G401 (cell line): ENCODE results near the gene SLC16A8. TPM values are rescaled to one million over a fixed set of nuclear protein-coding genes. Genes with fewer than 3 reads are reported as not detected.

Source experiments
- DNase-seq: peaks from one replicate; pipeline ENCODE4 v3.0.0-alpha.2; 2015; ENCODE audit warnings: low spot score
- in situ Hi-C: cut with HindIII; loops from 2 replicates; pipeline ENCODE4 v1.10.0; 2016; ENCODE audit warnings: low sequenced_read_pairs, mixed read lengths
- total RNA-seq: library from RNA; depleted of rRNA; stranded (reverse); fragments of >200 nt; shearing (Covaris generic); gene quantifications from 2 replicates; pipeline ENCODE4 v1.2.3, GENCODE V29; 2014; rRNA removed

SLC16A8 gene
- total RNA-seq, 1 experiment from 2014 or later: not detected

DNA sequence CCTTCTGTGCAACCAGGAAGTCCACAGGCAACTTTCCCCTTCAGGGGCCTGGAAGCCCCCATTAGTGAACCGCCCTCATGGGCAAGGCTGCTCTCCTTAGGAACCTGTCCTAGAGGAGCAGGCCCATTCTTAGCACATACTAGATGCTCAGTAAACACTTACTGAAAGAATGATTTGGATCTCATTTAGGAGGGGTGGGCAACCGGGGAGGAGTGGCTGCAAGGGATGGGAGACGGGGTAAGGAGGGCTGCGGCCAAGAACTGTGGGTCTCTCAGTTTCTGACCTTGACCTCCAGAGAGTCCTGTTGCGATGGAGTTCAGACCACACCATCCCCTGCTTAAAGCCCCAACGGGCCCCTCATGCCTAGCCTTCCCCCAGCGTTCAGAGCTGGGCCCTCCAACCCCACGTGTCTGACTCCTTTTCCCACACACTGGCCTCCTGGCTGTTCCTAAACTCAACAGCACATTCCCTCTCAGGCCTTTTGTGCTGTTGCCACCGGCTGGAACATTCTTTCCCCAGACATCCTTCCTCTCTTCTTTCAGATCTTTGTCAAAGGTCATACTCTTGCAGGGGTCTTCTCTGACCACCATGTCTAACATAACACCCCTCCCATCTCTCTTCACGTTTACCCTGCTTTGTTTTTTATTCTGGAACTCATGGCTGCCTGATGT, 47.5 kb downstream of the SLC16A8 start:
- in situ Hi-C loops: no loop called here
- no peak for DNase-seq

DNA sequence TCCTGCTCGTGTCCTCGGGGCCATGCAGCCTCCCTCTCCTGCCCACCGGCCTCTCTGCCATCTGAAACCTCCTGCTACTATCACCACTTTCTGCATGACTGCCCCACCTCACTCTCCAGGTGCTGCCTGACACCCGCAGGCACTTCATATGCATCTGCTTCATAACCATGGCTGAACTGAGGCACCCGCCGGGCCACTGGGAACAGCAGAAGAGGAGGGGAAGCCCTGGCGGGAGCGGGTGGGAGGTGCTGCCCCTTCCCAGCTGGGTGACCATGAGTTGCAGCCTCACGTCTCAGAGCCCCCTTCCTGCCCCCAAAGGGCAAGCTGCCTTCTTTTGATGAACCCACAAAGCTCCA, 48.5 kb downstream of the SLC16A8 start:
- in situ Hi-C loops: no loop called here
- DNase-seq: no peak

DNA sequence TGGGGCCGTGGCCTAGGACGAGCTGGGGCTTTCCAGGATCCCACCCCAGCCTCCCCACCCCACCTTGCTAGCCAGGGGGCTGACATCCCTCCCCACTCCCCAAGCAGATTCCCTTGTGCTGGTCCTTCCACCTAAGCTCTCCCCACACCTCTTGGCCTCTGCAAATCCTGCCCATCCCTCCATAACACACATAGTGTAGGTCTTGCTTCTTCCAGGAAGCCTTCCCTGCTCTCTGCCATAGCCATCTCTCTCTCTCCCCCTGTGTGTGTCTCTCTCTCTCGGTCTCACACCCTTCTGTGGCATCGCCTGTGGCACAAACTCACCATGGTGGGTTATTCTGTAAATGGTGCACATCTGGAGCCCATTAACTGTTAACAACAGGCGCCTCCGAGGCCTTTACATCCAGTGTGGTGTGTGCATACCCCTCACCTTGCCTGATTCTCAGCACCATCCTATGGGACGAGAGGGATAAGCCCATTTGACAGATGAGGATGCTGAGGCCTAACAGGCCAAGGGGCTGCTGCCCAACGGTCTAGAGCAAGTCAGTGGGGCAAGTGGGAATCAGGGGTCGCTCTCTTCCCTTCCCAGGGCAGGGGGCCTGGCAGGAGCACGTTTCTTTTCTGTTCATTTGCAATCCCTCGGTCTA, 49.0 kb downstream of the SLC16A8 start:
- in situ Hi-C loops: no loop called here
- DNase-seq: no peak

DNA sequence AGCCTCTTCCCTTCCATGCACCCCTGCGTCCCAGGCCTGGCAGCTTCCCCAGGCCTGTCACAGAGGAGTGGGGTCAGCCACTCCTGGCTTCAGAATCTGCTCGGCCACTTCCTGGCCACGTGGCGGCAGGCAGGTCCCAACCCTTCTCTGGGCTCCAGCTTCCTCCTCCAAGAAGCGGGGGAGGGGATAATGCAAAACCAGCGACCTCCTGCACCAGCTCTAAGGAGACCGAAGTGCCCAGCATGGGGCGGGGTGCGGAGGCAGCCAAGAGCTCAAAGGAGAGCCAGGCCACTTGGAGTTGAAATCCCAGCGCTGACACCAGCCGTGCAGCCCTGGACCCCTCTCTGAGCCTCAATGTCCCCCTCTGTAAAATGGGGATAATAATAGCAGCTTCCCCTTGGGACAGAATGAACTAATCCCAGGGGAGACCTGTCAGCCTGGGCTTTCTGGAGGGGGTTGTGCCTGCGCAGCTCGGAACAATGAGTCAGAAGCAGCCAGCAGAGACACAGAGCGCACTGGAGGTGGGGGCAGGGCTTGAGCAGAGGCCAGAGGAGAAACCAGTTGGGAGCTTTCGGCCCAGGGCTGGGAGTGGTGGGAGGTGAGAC, 49.6 kb downstream of the SLC16A8 start:
- in situ Hi-C loops: no loop called here

DNA sequence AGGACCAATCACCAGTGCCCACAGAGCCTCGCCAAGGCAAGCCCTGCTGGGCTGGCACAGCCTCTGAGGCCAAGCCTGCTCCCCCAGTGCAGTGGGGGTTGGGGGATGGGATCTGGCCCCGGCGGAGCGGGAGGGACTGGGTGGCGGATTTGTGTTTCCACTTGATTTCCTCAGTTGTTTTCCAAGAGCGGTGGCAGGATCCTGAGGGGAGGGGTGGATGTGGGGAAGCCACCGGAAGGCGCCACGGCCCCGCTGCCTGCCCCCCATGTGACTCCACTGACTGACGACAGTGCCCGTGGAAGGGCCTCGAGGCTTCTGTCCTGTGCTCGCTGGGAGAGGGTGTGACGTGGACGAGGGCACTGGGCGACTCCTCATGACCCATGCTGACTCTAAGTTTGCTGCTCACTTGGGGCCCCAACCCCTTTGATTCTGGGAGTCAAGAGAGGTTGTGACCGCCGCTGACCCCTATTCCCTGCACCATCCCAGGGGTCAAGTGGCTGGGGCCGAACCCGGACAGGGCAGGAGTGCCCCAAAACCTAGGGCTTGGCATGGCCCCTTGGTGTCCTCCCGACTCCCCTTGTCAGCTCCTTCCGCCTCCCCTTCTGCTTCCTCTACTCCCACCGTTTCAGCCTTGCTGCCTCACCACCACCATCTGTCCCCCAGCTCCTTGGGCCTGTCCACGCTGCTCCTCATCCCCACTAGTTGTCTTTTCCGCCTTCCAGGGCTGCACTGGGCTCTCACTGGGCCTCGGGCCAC, 50.3 kb downstream of the SLC16A8 start:
- in situ Hi-C loops: no loop called here
- peak; percentile 53 for DNase-seq

More for the DNA sequence above, 49.6 kb downstream of the SLC16A8 start:
- DNase-seq: peak; percentile 66

DNA sequence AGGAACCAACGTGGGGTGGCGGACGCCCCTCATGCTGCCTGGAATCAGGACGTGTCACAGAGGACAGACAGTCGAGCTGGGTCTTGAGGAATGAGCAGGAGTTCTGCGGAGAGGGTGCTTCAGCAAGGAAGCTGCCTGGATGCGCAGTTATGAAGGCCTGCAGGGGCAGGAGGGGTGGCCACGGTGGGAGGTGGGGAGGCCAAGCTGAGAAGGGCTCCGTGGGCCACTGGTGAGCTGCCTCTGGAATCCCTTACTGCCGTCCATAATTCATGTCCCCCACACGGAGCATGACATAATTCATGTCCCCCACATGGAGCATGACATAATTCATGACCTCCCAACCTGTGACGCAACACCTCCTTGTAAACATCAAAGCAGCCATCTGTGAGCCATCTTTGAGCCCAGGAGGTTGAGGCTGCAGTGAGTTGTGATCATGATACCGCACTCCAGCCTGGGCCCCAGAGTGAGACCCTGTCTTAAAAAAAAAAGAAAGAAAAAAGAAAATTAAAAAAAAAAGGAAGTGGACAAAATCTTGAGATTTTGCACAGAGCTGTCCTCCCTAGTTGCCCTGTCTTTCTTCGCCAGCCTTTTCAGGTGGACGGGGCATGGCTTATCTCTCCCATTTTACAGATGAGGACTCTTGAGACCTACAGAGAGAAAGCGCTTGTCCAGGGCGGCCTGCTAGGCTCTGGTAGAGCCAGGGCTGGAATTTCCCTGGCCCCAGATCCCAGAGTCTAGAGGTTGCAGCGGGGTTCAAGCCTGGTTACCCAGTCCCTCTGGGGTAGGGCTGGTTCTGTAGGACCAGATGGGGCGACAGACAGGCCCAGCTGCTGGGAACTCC, 51.1 kb downstream of the SLC16A8 start:
- no peak for DNase-seq
- in situ Hi-C loops: no loop called here

DNA sequence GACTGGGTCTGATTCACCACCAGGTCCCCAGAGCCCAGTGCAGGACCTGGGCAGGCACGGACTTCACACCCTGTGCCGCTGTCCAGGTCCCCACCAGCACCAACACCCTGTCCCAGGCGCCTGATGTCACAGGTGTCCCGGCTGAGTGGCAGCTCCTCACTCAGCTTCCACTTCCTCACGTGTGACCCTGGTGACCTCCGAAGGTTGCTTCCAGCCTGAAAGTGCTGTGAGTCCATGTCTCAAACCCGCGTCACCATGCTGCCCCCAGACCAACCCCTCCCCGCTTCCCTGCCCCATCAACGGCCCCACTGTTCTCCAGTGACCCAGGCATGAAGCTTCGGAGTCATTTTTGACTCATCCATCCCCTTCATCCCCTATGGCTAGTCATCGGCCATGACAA, 52.5 kb downstream of the SLC16A8 start:
- DNase-seq: no peak
- in situ Hi-C loops: no loop called here

DNA sequence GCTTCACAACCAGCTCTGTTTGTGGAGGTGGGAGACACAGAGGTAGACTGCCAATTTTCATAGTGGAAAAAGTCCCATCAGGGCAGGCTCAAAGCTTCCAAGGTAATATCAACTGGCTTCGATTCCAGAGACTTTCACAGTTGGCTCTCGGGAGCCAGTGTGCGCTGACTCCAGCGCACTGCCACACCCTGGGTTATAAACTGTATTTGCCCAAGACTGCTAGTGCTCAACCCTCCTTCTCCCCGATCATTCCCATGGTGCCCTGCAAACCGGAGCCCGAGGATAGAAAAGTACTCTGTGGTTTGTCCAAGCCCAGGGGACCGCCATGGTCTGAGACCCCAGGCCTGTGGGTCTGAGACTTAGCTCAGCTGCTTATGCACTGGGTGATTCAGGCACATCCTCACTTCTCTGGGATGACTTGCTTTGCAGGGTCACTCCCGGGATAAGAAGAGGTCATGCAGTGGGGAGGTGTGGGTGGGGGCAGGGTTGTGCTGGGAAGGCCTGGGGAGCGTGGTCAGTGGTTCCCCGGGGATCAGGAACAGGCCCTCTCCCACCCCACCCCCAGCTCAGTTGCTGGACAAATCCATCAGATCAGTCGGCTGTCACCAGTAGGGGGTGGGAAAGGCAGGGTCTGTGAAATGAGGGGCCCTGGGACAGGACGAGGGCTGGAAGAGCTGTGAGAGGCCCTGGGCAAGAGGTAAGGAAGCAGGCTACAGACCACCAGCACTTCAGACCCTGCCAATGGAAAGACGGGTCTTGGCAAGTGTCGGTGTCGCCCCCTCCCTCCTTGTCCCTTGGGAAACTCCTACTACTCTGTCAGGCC, 53.5 kb downstream of the SLC16A8 start:
- in situ Hi-C loops: no loop called here
- DNase-seq: no peak

DNA sequence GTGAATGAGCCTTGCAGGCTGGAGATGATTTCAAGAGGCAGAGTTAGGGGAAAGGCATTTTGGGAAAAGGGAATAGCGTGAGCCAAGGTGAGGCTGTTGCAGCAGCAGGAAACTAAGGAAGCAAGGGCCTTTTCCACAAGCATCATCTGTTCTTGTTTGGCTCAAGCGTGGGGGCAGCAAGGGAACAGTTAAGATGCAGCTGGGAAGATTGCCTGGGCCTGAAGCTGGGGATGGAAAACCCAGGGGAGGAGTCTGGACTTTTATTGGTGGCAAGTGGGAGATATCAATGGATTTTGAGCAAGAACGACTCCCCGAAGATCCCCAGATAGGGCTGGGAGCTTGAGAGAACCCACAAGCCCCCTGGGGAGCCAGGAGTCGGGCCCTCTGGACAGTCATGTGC, 54.1 kb downstream of the SLC16A8 start:
- DNase-seq: peak; percentile 13
- in situ Hi-C loops: no loop called here

DNA sequence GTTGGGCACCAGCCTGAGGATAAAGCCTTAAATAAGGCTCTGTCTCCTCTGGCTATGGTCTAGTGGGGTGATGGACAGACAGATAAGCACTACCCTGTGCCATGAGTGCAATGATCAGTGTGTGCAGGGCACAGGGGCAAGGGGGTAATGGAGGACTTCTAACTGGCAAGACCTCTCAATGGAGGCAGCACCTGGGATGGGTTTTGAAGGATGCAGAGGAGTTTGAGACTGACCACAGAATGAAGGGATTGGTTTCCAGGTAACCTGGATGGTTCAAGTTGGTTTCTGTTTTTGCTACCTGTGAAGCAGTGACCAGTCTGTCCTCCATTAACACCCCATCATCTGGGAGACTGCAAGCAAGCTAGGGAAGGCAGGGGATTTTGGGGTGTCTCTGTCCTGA, 54.6 kb downstream of the SLC16A8 start:
- in situ Hi-C loops: no loop called here
- no peak for DNase-seq

DNA sequence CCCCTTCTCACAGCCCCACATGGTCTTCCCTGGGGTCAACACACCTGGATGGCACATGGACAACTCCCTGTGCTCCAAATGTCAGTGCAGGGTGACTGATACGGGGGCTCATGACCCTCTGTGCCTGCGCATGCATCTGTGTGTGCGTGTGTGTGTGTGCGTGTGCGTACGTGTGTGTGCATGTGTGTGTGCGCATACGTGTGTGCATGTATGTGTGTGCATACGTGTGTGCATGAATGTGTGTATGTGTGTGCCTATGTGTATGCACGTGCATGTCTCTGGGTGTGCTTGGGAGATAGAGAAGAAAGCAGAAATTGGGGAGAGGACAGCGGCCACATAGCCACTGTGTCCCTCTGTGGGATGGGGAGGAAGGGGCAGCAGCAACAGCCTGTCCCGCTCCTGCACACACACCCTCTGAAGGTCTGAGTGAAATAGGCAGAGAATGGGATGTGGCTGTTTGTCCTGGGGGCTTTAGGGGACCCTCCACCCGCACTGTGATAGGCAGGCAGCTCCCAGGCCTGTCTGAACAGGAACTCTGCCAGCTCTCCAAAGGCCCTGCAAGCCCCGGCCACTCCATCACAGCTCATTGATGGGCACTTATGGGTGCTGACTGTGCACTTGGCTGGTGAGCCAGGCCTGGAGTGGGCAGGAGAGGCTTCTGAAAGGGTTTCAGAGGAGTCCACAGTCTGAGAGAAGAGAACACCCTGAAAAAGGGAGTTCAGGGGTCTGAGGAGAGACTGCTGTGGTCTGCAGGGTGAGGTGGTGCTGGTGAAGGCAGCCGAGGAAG, 55.4 kb downstream of the SLC16A8 start:
- DNase-seq: no peak
- in situ Hi-C loops: no loop called here

Other genes with a start within 250 kb of the SLC16A8 start
- gene ANKRD54, start 239.8 kb downstream of the SLC16A8 start, total RNA-seq: 41.7 and 46.3 TPM in 2 replicates
- 595 and 685 TPM in 2 replicates for gene EIF3L, start 234.8 kb downstream of the SLC16A8 start, total RNA-seq
- 20.4 and 27.6 TPM in 2 replicates for gene MICALL1, start 177.9 kb downstream of the SLC16A8 start, total RNA-seq
- gene C22orf23, start 130.6 kb downstream of the SLC16A8 start, total RNA-seq: not detected in 2 replicates
- 225 and 303 TPM in 2 replicates for gene POLR2F, start 130.5 kb downstream of the SLC16A8 start, total RNA-seq
- gene SOX10, start 99.6 kb downstream of the SLC16A8 start, total RNA-seq: not detected in 2 replicates
- 23.3 and 35.1 TPM in 2 replicates for gene PICK1, start 26.8 kb downstream of the SLC16A8 start, total RNA-seq
- 0.20 and 0.55 TPM in 2 replicates for gene BAIAP2L2, start 26.5 kb upstream of the SLC16A8 start, total RNA-seq
- 11.4 TPM in 2 replicates for gene PLA2G6, start 97.6 kb upstream of the SLC16A8 start, total RNA-seq
- gene MAFF, start 117.8 kb upstream of the SLC16A8 start, total RNA-seq: 10.5 and 11.9 TPM in 2 replicates
- 16.2 and 20.5 TPM in 2 replicates for gene TMEM184B, start 188.8 kb upstream of the SLC16A8 start, total RNA-seq
- gene CSNK1E, start 233.2 kb upstream of the SLC16A8 start, total RNA-seq: 94.4 and 129 TPM in 2 replicates